ENCODE results near the gene D2HGDH.
"Not testable (repeated sequence)": the region's sequence is repeated elsewhere in the genome, so short reads cannot be mapped to it uniquely, and the experiment has no call there.

D2HGDH gene

DNA sequence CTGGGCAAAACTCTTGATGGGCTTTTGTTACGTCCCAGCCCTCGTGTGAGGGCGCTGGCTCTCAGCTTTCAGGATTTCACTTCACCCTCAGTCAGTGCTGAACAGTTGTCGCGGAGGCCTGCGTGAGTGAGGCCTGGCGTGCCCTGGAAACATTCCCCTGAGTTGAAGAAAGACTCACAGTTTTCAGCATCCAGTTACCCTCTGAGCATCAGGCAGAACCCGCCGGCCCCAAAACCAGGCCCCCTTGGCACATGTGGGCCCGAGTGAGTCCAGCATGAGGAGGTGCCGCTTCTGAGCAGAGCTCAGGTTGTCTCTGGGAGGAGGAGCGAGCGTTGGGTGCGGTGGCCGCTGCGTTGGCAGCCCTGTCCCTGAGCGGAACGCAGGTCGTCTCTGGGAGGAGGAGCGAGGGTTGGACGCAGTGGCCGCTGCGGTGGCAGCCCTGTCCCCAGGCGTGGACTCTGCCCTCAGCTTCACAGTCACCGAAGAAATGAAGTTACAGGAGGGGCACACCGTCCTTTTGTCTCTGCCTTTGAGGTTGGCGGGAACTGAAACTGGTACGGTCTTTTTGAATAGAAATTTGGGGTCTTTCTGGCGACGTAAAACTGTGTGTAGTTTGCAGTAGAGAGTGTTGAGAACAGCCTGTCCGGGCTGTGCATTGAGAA is 74.4 kb downstream of the D2HGDH start, which contains the start of gene NEU4:
Gene NEU4, plus strand, starts transcription at position 473 of the 662 bp plus-strand sequence. CDS start 5,292 bp downstream, outside the sequence.
- DNase-seq (ENCODE audit: low spot score) = no peak

- no peak for DNase-seq (ENCODE audit: low spot score)
Measured at GRCh38 chr2:241809383-241810306, 75.2 kb downstream of the D2HGDH start.

DNA sequence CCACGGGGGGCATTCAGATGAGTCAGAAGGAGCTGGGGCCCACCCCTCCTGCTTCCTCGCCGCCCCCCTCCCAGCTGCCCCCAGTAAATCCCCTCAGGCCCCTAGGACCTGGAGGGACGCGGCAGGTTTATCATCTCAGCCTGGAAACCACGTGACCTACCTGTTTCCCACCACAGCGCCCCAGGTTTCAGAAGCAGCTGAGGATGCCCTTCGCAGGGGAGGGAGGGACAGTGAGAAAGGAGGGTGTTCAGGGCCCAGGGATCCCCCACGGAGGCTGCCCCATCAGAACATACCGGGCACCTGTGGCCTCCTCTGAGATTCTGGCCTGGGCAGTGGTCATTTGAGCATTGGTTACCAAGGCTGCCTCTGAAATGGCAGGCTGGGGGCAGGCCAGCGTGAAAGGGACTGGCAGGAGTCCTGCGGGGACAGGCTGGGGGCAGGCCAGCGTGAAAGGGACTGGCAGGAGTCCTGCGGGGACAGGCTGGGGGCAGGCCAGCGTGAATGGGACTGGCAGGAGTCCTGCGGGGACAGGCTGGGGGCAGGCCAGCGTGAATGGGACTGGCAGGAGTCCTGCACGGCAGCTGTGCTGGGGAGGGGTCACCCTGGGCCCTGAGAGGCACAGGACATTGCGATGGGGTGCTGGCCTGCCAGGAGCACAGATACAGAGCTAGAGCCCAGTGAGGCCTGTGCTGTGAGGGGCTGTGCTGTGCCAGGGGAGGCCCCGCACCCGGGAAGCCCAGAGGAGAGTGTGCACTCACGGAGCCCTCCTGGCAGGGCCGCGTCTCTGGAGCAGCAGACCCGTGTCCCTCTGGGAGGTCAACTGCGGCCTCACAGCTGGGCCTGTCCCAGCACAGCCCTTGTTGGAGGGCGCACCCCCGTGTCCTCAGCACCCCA is 76.1 kb downstream of the D2HGDH start:
- no peak for DNase-seq (ENCODE audit: low spot score)

GRCh38 chr2:241811201-241811951 is 76.9 kb downstream of the D2HGDH start:
- peak; percentile 59 for DNase-seq (ENCODE audit: low spot score)

DNA sequence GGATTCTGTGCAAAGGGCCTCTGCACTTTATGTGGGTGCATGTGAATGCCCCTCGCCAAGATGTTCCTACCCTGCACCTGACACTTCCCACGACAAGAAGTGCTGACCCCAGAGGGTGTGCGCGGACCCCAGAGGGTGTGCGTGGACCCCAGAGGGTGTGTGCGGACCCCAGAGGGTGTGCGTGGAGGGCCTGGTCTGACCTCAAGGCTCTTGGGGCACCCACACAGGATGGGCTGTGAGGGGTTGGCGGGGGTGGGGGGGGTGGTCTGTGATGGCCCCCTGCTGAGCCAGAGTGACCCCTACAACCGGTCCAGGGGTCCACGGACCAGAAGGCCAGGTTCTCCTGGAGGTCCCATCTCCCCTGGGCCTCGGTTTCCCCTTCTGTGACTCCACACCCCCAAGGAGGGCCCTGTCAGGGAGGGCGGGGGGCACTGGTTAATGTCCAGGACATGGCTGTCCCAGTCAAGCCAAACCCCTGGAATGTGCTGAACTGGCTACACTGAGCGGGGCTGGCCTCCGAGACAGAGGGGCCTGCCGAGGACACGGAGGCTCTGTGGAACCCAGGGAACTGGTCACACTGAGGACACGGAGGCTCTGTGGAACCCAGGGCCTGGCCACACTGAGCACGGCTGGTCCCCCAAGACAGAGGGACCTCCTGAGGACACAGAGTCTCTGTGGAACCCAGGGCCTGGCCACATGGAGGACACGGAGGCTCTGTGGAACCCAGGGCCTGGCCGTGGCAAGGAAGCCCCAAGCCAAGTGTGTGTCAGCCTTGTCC is 77.7 kb downstream of the D2HGDH start:
- DNase-seq (ENCODE audit: low spot score) = no peak

DNA sequence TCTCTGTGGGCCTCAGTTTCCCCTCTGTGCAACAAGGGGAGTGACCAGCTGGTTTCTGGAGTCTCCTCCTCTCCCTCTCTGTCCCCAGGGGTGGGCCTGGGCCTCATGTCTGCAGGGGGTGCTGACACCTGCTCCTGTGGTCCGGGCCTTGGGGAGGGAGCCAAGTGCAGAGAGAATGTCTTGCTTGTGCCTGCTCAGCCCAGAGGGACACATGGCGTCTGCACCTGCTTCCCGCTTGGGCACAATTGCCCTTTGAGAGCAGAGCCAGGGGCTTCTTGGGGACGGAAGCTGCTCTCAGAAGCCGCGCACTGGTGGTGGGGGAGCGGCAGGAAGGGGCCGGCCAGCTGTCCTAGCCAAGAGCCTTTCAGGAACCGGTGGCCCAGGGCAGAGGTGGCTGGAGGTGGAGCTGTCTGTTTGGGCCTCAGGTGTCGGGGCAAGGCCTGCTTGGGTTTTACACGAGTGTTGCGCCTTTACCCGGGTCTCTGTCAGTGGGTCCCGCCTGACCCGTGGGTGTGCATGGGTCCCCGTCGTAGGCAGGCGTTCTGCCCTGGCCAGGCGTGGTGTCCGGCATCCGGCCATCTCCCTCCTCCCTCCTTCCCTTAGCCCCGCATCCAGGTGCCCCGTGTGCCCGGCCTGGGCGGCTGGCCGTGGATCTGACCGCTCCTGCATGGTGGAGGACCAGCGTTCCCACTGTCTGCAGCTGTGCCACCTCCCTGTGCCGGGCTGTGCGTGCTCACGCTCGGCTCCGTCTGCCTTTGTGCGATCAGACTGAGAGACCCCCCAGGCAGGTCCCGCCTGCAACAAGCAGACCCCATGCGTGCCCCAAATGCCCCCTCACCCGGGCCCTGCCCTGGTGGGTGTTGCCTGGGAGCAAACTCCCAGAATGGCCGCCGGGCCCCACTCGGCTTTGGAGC is 78.6 kb downstream of the D2HGDH start:
- peak; percentile 65 for DNase-seq (ENCODE audit: low spot score)

DNA sequence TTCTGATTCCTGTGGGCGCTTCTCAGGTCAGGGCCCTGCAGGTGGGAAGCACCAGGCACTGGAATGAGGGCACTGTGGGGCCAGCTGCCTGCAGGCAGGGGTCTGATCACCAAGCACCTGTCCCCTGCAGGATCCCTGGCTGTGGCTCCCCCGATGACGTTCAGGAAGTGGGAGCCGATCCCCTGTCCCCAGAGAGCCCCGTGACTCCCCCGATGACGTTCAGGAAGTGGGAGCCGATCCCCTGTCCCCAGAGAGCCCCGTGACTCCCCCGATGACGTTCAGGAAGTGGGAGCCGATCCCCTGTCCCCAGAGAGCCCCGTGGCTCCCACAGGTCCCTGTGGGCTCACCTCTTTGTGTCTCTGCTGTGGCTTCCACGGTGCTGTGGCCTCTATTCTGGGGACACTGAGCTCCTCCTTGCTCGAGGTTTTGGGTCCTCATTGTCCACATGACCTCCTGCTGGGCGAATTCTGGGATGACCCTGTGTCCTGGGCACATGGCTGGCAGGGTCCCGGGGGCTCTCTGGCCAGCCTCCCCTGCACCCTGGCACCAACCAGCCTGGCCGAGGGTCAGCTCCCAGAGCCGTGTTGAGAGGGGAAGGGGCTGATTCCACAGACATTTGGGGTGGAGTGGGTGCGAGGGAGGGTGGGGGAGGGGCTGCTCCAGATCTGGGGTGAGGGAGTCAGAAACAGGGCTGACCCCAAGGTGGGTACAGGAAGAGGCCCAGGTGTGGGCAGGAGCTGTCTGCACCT is 79.4 kb downstream of the D2HGDH start:
- DNase-seq (ENCODE audit: low spot score) = no peak

DNA sequence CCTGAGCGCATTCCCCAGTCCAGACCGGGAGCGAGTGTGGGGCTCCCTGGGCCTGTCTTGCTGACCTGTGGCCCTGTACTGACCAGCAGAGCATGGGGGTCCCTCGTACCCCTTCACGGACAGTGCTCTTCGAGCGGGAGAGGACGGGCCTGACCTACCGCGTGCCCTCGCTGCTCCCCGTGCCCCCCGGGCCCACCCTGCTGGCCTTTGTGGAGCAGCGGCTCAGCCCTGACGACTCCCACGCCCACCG is 79.9 kb downstream of the D2HGDH start:
- DNase-seq (ENCODE audit: low spot score) = no peak

DNA sequence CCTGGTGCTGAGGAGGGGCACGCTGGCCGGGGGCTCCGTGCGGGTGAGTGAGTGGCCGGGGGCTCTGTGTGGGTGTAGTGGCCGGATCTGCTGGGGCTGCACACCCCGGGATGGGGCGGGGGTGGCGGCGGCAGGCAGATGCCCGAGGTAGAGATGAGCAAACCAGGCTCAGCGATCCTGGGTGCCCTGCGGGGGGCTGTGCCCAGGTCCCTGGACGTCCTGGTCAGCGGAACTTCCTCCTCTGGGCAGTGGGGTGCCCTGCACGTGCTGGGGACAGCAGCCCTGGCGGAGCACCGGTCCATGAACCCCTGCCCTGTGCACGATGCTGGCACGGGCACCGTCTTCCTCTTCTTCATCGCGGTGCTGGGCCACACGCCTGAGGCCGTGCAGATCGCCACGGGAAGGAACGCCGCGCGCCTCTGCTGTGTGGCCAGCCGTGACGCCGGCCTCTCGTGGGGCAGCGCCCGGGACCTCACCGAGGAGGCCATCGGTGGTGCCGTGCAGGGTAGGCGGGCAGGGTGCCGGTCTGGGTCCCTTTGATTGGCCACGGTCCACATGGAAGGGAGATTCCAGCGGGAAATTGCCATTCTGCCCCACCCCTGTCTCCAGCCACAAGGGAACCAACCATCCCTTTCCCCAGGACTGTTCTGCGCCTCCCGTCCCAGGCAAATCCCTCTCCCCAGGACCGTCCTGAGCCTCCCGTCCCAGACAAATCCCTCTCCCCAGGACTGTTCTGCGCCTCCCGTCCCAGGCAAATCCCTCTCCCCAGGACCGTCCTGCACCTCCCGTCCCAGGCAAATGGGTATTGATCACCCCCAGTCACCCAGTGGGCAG is 80.4 kb downstream of the D2HGDH start:
- DNase-seq (ENCODE audit: low spot score) = no peak

GRCh38 chr2:241815477-241816430 is 81.3 kb downstream of the D2HGDH start:
- no peak for DNase-seq (ENCODE audit: low spot score)

- DNase-seq (ENCODE audit: low spot score) = no peak
Measured at GRCh38 chr2:241816431-241817121, 82.1 kb downstream of the D2HGDH start.

- DNase-seq (ENCODE audit: low spot score) = peak; percentile 63
Measured at GRCh38 chr2:241817126-241817820, 82.8 kb downstream of the D2HGDH start.

DNA sequence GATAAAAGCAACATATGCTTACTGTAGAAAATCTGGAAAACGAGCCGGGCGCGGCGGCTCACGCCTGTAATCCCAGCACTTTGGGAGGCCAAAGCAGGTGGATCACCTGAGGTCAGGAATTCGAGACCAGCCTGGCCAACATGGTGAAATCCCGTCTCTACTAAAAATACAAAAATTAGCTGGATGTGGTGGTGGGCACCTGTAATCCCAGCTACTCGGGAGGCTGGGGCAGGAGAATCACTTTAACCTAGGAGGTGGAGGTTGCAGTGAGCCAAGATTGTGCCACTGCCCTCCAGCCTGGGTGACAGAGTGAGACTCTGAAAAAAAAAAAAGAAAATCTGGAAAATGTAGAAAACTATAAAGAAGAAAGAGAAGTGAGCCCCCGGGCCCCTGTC is 83.4 kb downstream of the D2HGDH start:
- not testable (repeated sequence) for DNase-seq (ENCODE audit: low spot score)

Measured in left forelimb (tissue), 1 donor.